Lower leg skin (tissue), 4 donors: Measurements from ENCODE around the gene PLEKHG3. TPM values are rescaled to one million over a fixed set of nuclear protein-coding genes. Genes with fewer than 3 reads are reported as not detected.

ENCODE experiments used
- DNase-seq, 2 donors: peaks; one replicate each; pipeline ENCODE4 v3.0.0-alpha.2; 2019; ENCODE audit warnings: low spot score in 2 of 2
- H3K4me3 ChIP-seq: fragments of 200-600 bp; sonication (generic); 2 replicates; pipeline ENCODE4 v1.5.1; 2017; ENCODE audit warnings: mild to moderate bottlenecking, low read depth; ENCODE audit not compliant: poor library complexity, severe bottlenecking
- POLR2A ChIP-seq, 2 donors: fragments of 450-650 bp; IDR thresholded peaks; one replicate each; pipeline ENCODE4 v1.6.1; 2016 to 2017; ENCODE audit warnings: antibody characterized with exemption in 2 of 2, mild to moderate bottlenecking in 1 of 2, moderate library complexity in 1 of 2
- WGBS, 2 donors: methylation state at CpG; one replicate each; pipeline ENCODE4 v1.1.5; 2018; 5-methylcytosine and 5-hydroxymethylcytosine counted together
- intact Hi-C: fragments of 100-400 bp; cut with DNase I; formaldehyde crosslinking; loops from one replicate; pipeline ENCODE4 v1.15.0; 2023; ENCODE audit warnings: low total_unique reads
- total RNA-seq, 4 donors: library from RNA; depleted of rRNA; stranded (reverse); fragments of >200 nt; gene quantifications; one replicate each; pipeline ENCODE4 v1.1.0, GENCODE V29; 2016
- TF ChIP-seq, protein P1 (sequence below), 3 donors: fragments of 450-650 bp; IDR thresholded peaks; one replicate each; pipeline ENCODE4 v1.5.1; 2016; ENCODE audit warnings: antibody characterized with exemption in 3 of 3, mild to moderate bottlenecking in 3 of 3, moderate library complexity in 2 of 3

PLEKHG3 gene
- total RNA-seq, 4 donors from 2014 or later, result 92.9 to 178 (median 125) TPM

DNA sequence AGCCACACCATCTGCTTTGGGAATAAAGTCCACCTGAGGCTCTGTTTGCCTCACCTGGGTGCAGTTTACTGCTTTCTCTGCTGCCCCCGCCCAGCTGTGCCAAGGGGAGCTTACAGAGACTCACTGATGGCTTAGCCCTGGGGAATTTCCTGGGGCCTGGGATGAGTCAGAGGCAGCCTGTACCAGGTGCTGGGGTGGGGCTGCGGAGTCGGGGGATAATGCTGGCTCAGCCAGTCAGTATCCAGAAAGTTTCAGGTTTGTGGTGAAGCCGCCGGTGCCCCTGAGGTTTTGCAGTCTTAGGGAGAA, 22.3 kb downstream of the PLEKHG3 start:
- TF ChIP-seq, protein P1, sequence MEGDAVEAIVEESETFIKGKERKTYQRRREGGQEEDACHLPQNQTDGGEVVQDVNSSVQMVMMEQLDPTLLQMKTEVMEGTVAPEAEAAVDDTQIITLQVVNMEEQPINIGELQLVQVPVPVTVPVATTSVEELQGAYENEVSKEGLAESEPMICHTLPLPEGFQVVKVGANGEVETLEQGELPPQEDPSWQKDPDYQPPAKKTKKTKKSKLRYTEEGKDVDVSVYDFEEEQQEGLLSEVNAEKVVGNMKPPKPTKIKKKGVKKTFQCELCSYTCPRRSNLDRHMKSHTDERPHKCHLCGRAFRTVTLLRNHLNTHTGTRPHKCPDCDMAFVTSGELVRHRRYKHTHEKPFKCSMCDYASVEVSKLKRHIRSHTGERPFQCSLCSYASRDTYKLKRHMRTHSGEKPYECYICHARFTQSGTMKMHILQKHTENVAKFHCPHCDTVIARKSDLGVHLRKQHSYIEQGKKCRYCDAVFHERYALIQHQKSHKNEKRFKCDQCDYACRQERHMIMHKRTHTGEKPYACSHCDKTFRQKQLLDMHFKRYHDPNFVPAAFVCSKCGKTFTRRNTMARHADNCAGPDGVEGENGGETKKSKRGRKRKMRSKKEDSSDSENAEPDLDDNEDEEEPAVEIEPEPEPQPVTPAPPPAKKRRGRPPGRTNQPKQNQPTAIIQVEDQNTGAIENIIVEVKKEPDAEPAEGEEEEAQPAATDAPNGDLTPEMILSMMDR (IDR thresholded peaks at IDR 0.05), result no peak
- no peak for TF ChIP-seq POLR2A (IDR thresholded peaks at IDR 0.05)
- WGBS, 2 donors, result 35 to 73% methylated on average over 4 to 5 of the region's 5 CpGs
- intact Hi-C loops, result no loop called here
- DNase-seq, result peak in 1 of 2 donors; percentile 84
- no peak overlapping the region for H3K4me3 ChIP-seq

DNA sequence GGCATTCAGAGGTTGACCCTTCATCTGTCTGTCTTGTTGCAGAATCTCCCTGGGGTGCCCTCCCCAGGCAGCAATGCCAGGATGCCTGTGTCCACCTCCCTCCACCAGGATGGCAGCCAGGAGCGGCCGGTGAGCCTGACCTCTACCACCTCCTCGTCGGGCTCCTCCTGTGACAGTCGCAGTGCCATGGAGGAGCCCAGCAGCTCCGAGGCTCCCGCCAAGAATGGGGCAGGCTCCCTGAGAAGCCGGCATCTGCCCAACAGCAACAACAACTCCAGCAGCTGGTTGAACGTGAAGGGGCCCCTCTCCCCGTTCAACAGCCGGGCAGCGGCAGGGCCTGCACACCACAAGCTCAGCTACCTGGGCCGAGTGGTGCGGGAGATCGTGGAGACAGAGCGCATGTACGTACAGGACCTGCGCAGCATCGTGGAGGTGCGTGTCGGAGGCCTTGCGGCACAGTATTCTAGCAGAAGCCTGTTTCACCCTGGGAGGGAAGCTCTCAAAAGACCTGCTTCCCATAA, 23.4 kb downstream of the PLEKHG3 start:
- WGBS, 2 donors, result 88 to 94% methylated on average over 19 to 22 of the region's 22 CpGs
- peak in 1 of 2 donors; percentile 81 for DNase-seq
- intact Hi-C loops, result no loop called here
- TF ChIP-seq, protein P1 (IDR thresholded peaks at IDR 0.05), result no peak
- TF ChIP-seq POLR2A (IDR thresholded peaks at IDR 0.05), result no peak
- no peak overlapping the region for H3K4me3 ChIP-seq

DNA sequence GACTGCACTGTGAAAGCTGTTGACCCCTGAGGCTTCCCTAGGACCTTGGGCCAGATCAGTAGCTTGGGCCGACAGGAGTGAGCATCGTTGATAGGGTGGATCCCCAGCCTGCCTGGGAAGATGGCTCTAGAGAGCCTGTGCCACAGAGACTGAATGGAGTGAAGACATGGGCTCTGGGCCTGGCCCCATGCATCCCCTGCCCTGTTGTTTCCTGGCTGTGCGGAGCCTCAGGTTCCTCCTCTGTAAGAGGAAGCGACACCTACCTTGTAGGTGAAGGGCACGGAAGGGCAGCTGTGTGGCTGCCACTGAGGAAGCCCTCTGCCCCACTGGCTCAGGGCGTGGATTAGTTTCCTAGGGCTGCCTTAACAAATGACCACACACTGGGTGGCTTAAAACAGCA, 23.9 kb downstream of the PLEKHG3 start:
- no peak overlapping the region for H3K4me3 ChIP-seq
- TF ChIP-seq, protein P1 (IDR thresholded peaks at IDR 0.05), result no peak
- no peak for TF ChIP-seq POLR2A (IDR thresholded peaks at IDR 0.05)
- WGBS, 2 donors, result 90% methylated on average over 6 of the region's 6 CpGs
- intact Hi-C loops, result no loop called here
- DNase-seq, result peak in 1 of 2 donors; percentile 72

DNA sequence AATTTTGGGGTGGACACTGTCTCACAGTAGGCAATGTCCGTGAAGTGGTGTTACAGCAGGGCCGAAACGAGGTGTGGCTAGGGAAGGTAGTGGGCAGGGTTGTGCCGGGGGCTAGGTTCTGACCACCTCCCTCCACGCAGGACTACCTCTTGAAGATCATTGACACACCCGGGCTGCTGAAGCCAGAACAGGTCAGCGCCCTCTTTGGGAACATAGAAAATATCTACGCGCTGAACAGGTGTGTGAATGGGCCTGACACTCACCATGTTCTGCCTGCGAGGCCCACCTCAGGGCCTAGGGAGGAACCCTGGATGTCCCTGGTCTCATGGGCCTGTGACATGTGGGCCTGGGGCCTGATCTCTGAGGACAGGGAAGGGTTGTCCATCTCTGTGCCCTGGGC, 24.6 kb downstream of the PLEKHG3 start:
- TF ChIP-seq, protein P1 (IDR thresholded peaks at IDR 0.05), result no peak
- TF ChIP-seq POLR2A (IDR thresholded peaks at IDR 0.05), result no peak
- DNase-seq, result peak in 1 of 2 donors; percentile 77
- no peak overlapping the region for H3K4me3 ChIP-seq
- intact Hi-C loops, result no loop called here
- 91 to 94% methylated on average over 10 of the region's 10 CpGs for WGBS, 2 donors

DNA sequence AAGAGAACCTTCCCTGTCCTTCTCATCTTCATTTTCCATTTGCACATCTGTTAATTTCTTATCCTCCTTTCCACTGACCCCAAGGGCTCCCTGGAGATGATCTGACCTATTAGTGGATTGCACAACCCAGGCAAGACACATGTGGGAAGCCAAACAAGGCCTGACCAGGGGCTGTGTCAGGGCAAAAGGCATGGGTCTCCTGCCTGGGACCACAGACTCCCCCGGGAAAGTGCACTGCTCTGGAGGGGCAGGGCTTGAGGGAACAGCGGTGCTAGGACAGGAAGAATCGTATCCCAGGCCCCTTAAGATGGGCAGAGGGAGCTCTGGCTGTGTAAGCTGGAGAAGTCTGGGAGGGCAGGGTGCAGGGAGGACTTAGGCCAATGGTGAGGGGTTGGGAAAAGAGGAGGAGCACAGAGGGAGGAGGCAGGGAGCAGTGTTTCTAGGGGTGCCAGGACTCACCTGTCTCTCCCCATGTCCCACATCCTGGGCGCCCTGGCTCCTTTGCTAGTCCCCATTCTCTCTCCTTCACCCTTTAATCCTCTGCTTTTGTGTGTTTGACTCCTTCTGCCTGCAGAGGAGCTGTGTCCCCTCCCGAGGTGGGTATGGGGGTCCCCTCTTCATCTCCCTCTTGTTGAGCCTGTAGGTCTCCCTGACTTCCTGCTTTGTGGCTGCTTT, 25.3 kb downstream of the PLEKHG3 start:
- 81 to 86% methylated on average over 5 of the region's 5 CpGs for WGBS, 2 donors
- TF ChIP-seq POLR2A (IDR thresholded peaks at IDR 0.05), result no peak
- TF ChIP-seq, protein P1 (IDR thresholded peaks at IDR 0.05), result no peak
- intact Hi-C loops, result no loop called here

DNA sequence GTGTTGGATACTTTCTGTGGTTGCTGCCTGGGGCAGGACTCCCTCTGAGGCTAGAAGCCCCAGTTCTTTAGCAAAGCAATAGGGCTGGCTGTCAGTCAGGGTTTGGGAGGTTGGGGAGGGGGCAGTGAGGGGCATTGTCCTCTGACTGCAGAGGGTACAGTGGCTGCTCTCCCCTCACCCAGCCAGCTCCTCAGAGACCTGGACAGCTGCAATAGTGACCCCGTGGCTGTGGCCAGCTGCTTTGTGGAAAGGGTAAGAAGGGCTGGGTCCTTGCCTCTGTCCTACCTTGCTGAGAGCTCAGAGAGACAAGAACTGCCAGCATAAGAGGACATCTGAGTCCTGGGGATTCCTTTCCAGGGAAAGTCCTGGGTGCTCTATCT, 25.8 kb downstream of the PLEKHG3 start:
- TF ChIP-seq POLR2A (IDR thresholded peaks at IDR 0.05), result no peak
- TF ChIP-seq, protein P1 (IDR thresholded peaks at IDR 0.05), result no peak
- intact Hi-C loops, result no loop called here
- peak in 1 of 2 donors; percentile 77 for DNase-seq
- H3K4me3 ChIP-seq, result no peak overlapping the region
- 100% methylated on average over 1 of the region's 1 CpG; no CpG with 5 or more reads in 1 of the 2 donors for WGBS, 2 donors

More for the DNA sequence above, 25.3 kb downstream of the PLEKHG3 start:
- no peak overlapping the region for H3K4me3 ChIP-seq
- DNase-seq, result peak in 1 of 2 donors; percentile 83
